SK-N-SH (cell line): ENCODE measurements around the gene F2. TPM values are rescaled to one million over a fixed set of nuclear protein-coding genes. Genes with fewer than 3 reads are reported as not detected.

ENCODE experiments used
- CTCF ChIA-PET: fragments of 300-600, 350-600 bp; formaldehyde crosslinking; extraction: SDS; loops from one replicate; lab custom pipeline; 2021; lab: Yijun Ruan, JAX
- POLR2A ChIA-PET: fragments of 350-600 bp; sonication (Branson Sonifier 250); formaldehyde crosslinking; extraction: SDS; loops from one replicate; lab custom pipeline; 2020; ENCODE audit warnings: antibody characterized with exemption, inconsistent platforms; lab: Yijun Ruan, JAX
- DNase-seq: peaks from one replicate; pipeline ENCODE4 v3.0.0; 2012
- H2AFZ ChIP-seq: fragments of 200-600 bp; sonication (generic); 2 replicates; pipeline ENCODE4 v1.8.1; 2016; ENCODE audit warnings: antibody characterized with exemption, mild to moderate bottlenecking, low read depth
- H3F3A ChIP-seq: fragments of 200-600 bp; sonication (generic); replicated peaks from 2 replicates; pipeline ENCODE3; 2016; ENCODE audit warnings: antibody characterized with exemption, mild to moderate bottlenecking; ENCODE audit not compliant: insufficient read depth
- H3K27ac ChIP-seq, 2 experiments: fragments of 200-500 bp in 1 of 2; fragments of 200-600 bp in 1 of 2; sonication (Bioruptor generic) in 1 of 2; sonication (generic), shearing (Covaris generic) in 1 of 2; 2 replicates each; pipeline versions ENCODE4 v1.5.1 to v1.6.1; 2014 to 2016; ENCODE audit warnings: low read depth in 2 of 2, inconsistent platforms in 1 of 2, low read length in 1 of 2, mild to moderate bottlenecking in 1 of 2, mixed read lengths in 1 of 2
- H3K27me3 ChIP-seq: fragments of 200-600 bp; sonication (generic), shearing (Covaris generic); 2 replicates; pipeline ENCODE4 v1.6.1; 2016; ENCODE audit warnings: mixed run types; ENCODE audit not compliant: insufficient read depth
- H3K36me3 ChIP-seq, 2 experiments: fragments of 200-500 bp in 1 of 2; fragments of 200-600 bp in 1 of 2; sonication (Bioruptor generic) in 1 of 2; sonication (generic) in 1 of 2; replicated peaks in 1 of 2; 2 replicates each; pipeline versions ENCODE3 to v1.5.1; 2014 to 2016; ENCODE audit warnings: low read length in 1 of 2, mild to moderate bottlenecking in 1 of 2; ENCODE audit not compliant: insufficient read depth in 2 of 2, control insufficient read depth in 1 of 2
- H3K4me1 ChIP-seq, 2 experiments: fragments of 200-500 bp in 1 of 2; fragments of 200-600 bp in 1 of 2; sonication (Bioruptor generic) in 1 of 2; sonication (generic), shearing (Covaris generic) in 1 of 2; 2 replicates each; pipeline versions ENCODE4 v1.5.1 to v1.6.1; 2014 to 2016; ENCODE audit warnings: low read depth in 1 of 2, low read length in 1 of 2, mixed run types in 1 of 2; ENCODE audit not compliant: insufficient read depth in 2 of 2, control insufficient read depth in 1 of 2
- H3K4me2 ChIP-seq: fragments of 200-600 bp; sonication (generic), shearing (Covaris generic); 2 replicates; pipeline ENCODE4 v1.6.1; 2017; ENCODE audit warnings: mixed run types
- H3K4me3 ChIP-seq, 2 experiments: fragments of 200-500 bp in 1 of 2; fragments of 200-600 bp in 1 of 2; sonication (Bioruptor generic) in 1 of 2; sonication (generic), shearing (Covaris generic) in 1 of 2; 2 replicates each; pipeline versions ENCODE4 v1.5.1 to v1.8.1; 2014 to 2016; ENCODE audit warnings: low read depth in 2 of 2, inconsistent platforms in 1 of 2, low read length in 1 of 2, mild to moderate bottlenecking in 1 of 2, mixed read lengths in 1 of 2, moderate library complexity in 1 of 2
- H3K79me2 ChIP-seq: fragments of 200-600 bp; sonication (generic); 2 replicates; pipeline ENCODE4 v1.8.1; 2017; ENCODE audit warnings: mild to moderate bottlenecking; ENCODE audit not compliant: insufficient read depth
- H3K9ac ChIP-seq: fragments of 200-600 bp; sonication (generic); 2 replicates; pipeline ENCODE4 v1.6.1; 2017; ENCODE audit warnings: mixed run types
- H3K9me2 ChIP-seq: fragments of 200-600 bp; sonication (generic); 2 replicates; pipeline ENCODE4 v1.6.1; 2017; ENCODE audit warnings: mixed run types
- H3K9me3 ChIP-seq: fragments of 200-600 bp; sonication (generic); 2 replicates; pipeline ENCODE4 v1.6.1; 2017; ENCODE audit warnings: mixed run types, mild to moderate bottlenecking, moderate library complexity
- H4K20me1 ChIP-seq: fragments of 200-600 bp; sonication (generic); 2 replicates; pipeline ENCODE4 v1.6.1; 2017; ENCODE audit warnings: mild to moderate bottlenecking, mixed run types; ENCODE audit not compliant: insufficient read depth
- CHD2 ChIP-seq: fragments of 150-350 bp; IDR thresholded peaks from 2 replicates; pipeline ENCODE4 v1.6.1; 2018; ENCODE audit warnings: low read length; ENCODE audit not compliant: partially characterized antibody
- CTCF ChIP-seq: fragments of 200-600 bp; sonication (generic); IDR thresholded peaks from 2 replicates; pipeline ENCODE4 v1.6.1; 2017; ENCODE audit warnings: antibody characterized with exemption, mild to moderate bottlenecking, moderate library complexity
- FOXJ3 ChIP-seq: sonication (generic); formaldehyde crosslinking; IDR thresholded peaks from 2 replicates; pipeline ENCODE4 v1.5.1; 2020; ENCODE audit warnings: mild to moderate bottlenecking, missing genetic modification reagents
- FOXM1 ChIP-seq: IDR thresholded peaks from 2 replicates; pipeline ENCODE4 v1.4.0; 2012; ENCODE audit warnings: low read depth, mild to moderate bottlenecking
- JUND ChIP-seq: IDR thresholded peaks from 2 replicates; pipeline ENCODE4 v1.4.0; 2012
- MAX ChIP-seq: IDR thresholded peaks from 2 replicates; pipeline ENCODE4 v1.4.0; 2012; ENCODE audit warnings: low read depth
- MXI1 ChIP-seq: IDR thresholded peaks from 2 replicates; pipeline ENCODE4 v1.6.1; 2012; ENCODE audit warnings: mild to moderate bottlenecking, low read depth, low read length, improper control_type of control experiment
- NFIC ChIP-seq: IDR thresholded peaks from 2 replicates; pipeline ENCODE4 v1.4.0; 2012; ENCODE audit warnings: borderline replicate concordance
- PBX3 ChIP-seq: IDR thresholded peaks from 2 replicates; pipeline ENCODE4; 2012
- POLR2AphosphoS5 ChIP-seq: IDR thresholded peaks from 2 replicates; pipeline ENCODE4 v1.6.1; 2012; ENCODE audit warnings: low read depth, low read length
- SMC3 ChIP-seq: IDR thresholded peaks from 2 replicates; pipeline ENCODE4 v1.6.1; 2012; ENCODE audit warnings: low read depth, low read length, improper control_type of control experiment
- TAF1 ChIP-seq: IDR thresholded peaks from 2 replicates; pipeline ENCODE4 v1.6.1; 2012; ENCODE audit warnings: low read depth, mild to moderate bottlenecking, low read length, moderate library complexity, borderline replicate concordance
- USF1 ChIP-seq: IDR thresholded peaks from 2 replicates; pipeline ENCODE4 v1.4.0; 2012; ENCODE audit warnings: low read depth, borderline replicate concordance
- USF2 ChIP-seq: fragments of 150-350 bp; IDR thresholded peaks from 2 replicates; pipeline ENCODE4 v1.6.1; 2017; ENCODE audit warnings: antibody characterized with exemption, low read length, low read depth, borderline replicate concordance
- ZBTB33 ChIP-seq: IDR thresholded peaks from 2 replicates; pipeline ENCODE4 v1.4.0; 2012; ENCODE audit warnings: low read depth, borderline replicate concordance
- WGBS: methylation state at CpG from one replicate; pipeline ENCODE4 v1.1.6; 2017; ENCODE audit warnings: low lambda C conversion rate; 5-methylcytosine and 5-hydroxymethylcytosine counted together
- polyA plus RNA-seq, 3 experiments: library from polyadenylated mRNA; depleted of rRNA; stranded (reverse); fragments of >200 nt; gene quantifications; 2 replicates each; pipeline ENCODE4 v1.2.3, GENCODE V29; 2012

F2 gene
- polyA plus RNA-seq, 1 of the 3 experiments (the other 2 are of a cell fraction): 0.07 TPM

GRCh38 chr11:46724088-46724487, 5.1 kb downstream of the F2 start:
- Histone ChIP-seq H3K27ac (no peak overlapping the region), H3K9ac (no peak overlapping the region), H3K4me2 (no peak overlapping the region), H3K9me3 (no peaks in the 10 kb centered on the region), H3K4me3 (no peak overlapping the region), H3K27me3 (no peaks in the 10 kb centered on the region), H2AFZ (no peak overlapping the region)
- DNase-seq: no peak
- WGBS: 76% methylated on average over 8 of the region's 8 CpGs
- TF ChIP-seq USF1: no peak
- no peak for TF ChIP-seq JUND
- no peak for TF ChIP-seq FOXJ3
- no peak for TF ChIP-seq MAX
- no peak for TF ChIP-seq PBX3
- no peak for TF ChIP-seq FOXM1
- TF ChIP-seq POLR2AphosphoS5: no peak
- TF ChIP-seq CHD2: no peak
- no peak for TF ChIP-seq CTCF
- TF ChIP-seq MXI1: no peak
- TF ChIP-seq TAF1: no peak
- no peak for TF ChIP-seq ZBTB33
- no peak for TF ChIP-seq SMC3
- TF ChIP-seq NFIC: no peak
- no peak for TF ChIP-seq USF2
- TF ChIP-seq, all 33 proteins: peak for 0
- POLR2A ChIA-PET: no interaction called here
- no peaks in the 10 kb centered on the region for H3F3A ChIP-seq
- no peaks in the 10 kb centered on the region for H4K20me1 ChIP-seq
- H3K79me2 ChIP-seq: no peaks in the 10 kb centered on the region
- no peaks in the 10 kb centered on the region for H3K9me2 ChIP-seq
- H3K4me1 ChIP-seq: no peaks in the 10 kb centered on the region
- CTCF ChIA-PET: interaction anchor here (1.3 kb wide), 1 partner anchor 13 kb away, joined by 3 read pairs; no protein-coding TSS in a partner anchor
- H3K36me3 ChIP-seq: no peaks in the 10 kb centered on the region
